Omental fat pad (tissue), 4 donors: ENCODE results near the gene CLDN16. TPM values are rescaled to one million over a fixed set of nuclear protein-coding genes. Genes with fewer than 3 reads are reported as not detected.

Source experiments
- ATAC-seq: fragments of 150-250 bp; one replicate; pipeline ENCODE4 v1.9.1; 2016; ENCODE audit warnings: mild to moderate bottlenecking, moderate library complexity; ENCODE audit not compliant: low FRiP score
- DNase-seq: peaks from one replicate; pipeline ENCODE4 v3.0.0-alpha.2; 2019; ENCODE audit warnings: low spot score
- total RNA-seq, 4 donors: library from RNA; depleted of rRNA; stranded (reverse); fragments of >200 nt; gene quantifications; one replicate each; pipeline ENCODE4 v1.1.0, GENCODE V29; 2016
- TF ChIP-seq, protein P1 (sequence below), 3 donors: fragments of 450-650 bp; IDR thresholded peaks; one replicate each; pipeline ENCODE4 v1.5.1; 2016 to 2017; ENCODE audit warnings: antibody characterized with exemption in 3 of 3, mild to moderate bottlenecking in 3 of 3, moderate library complexity in 2 of 3

The CLDN16 gene
- total RNA-seq, 4 donors from 2014 or later = 0.37 TPM; not detected in 3

DNA sequence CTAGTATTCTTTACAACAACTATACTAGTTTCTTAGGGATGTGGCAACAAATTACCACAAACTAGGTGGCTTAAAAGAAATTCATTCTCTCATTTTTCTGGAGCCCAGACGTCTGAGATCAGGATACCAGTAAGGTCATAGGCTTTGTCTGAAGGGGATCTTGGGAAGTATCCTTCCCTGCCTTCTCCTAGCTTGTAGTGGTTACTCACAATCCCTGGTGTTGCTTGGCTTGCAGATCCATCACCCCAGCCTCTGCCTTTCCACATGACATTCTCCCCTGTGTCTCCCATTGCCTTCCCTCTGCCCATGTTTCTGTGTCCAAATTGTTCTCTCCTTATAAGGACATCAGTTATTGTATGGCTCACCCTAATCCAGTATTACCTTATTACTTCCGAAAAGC is 41.4 kb upstream of the CLDN16 start:
- ATAC-seq = no peak
- no peak for DNase-seq
- TF ChIP-seq, protein P1, sequence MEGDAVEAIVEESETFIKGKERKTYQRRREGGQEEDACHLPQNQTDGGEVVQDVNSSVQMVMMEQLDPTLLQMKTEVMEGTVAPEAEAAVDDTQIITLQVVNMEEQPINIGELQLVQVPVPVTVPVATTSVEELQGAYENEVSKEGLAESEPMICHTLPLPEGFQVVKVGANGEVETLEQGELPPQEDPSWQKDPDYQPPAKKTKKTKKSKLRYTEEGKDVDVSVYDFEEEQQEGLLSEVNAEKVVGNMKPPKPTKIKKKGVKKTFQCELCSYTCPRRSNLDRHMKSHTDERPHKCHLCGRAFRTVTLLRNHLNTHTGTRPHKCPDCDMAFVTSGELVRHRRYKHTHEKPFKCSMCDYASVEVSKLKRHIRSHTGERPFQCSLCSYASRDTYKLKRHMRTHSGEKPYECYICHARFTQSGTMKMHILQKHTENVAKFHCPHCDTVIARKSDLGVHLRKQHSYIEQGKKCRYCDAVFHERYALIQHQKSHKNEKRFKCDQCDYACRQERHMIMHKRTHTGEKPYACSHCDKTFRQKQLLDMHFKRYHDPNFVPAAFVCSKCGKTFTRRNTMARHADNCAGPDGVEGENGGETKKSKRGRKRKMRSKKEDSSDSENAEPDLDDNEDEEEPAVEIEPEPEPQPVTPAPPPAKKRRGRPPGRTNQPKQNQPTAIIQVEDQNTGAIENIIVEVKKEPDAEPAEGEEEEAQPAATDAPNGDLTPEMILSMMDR (IDR thresholded peaks at IDR 0.05) = no peak

DNA sequence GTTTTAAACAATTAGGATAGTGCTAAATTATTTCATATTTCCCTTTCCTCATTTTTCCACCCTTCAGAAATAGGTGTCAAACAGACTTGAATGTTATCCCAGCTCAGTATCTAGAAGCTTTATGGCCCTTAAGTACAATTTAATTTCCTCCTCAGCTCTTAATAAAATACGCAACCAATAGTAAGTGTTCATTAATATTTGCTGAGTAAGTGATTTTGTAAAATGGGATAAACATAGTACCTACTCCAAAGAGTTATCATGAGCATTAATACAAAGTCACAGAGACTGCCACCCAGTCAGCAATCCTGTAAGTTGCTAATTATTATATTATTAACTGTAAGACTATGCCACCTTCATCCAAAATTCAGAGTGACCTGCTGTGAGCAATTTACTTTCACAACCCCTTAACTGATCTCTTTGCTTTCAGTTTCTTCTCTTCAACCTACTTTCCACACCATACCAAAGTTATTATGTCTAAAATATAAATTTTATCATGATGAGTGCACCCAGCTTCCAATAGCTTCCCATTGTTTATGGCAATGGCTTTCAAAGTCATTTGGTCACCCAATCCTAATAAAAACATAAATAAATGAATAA is 35.0 kb upstream of the CLDN16 start:
- DNase-seq (no peak), ATAC-seq (peak; percentile 64)
- TF ChIP-seq, protein P1 (IDR thresholded peaks at IDR 0.05) = no peak

DNA sequence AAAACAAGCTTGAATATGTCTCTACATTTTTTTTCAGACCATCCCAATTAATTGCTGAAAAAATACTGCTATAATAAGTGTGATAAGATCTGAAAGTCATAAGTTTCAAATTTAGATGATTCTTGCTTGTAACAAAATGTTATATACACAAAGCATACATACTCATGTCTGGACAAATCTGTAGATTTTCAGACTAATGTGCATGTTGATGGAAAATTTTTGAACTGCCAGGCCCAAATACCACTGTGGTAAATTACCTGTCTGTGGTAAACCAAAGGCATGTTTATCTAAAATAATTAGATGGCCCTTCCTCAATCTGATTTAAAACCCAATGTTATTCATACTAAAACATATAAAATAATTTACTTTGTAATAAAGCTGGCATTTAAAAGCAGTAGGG is 31.7 kb upstream of the CLDN16 start:
- no peak for DNase-seq
- no peak for ATAC-seq
- TF ChIP-seq, protein P1 (IDR thresholded peaks at IDR 0.05) = no peak

DNA sequence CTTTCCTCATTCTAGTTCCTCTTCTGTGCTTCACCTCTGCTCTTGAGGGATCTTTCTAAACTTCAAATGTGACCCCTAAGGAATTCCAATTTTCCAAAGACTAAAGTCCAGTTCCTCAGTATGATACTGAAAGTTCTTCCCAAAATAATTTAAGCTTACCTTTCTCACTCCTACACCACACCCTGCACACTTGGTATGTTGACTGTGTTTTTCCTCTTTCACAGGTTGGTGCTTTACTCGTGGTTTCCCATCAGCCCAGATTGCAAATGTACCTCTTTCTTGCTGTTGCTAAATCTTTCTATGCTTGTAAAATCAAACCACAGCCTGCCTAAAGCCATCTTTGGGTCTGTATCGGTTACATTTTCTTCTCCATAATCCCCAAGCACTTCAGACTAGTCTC is 30.5 kb upstream of the CLDN16 start:
- TF ChIP-seq, protein P1 (IDR thresholded peaks at IDR 0.05) = no peak
- ATAC-seq (no peak), DNase-seq (no peak)

DNA sequence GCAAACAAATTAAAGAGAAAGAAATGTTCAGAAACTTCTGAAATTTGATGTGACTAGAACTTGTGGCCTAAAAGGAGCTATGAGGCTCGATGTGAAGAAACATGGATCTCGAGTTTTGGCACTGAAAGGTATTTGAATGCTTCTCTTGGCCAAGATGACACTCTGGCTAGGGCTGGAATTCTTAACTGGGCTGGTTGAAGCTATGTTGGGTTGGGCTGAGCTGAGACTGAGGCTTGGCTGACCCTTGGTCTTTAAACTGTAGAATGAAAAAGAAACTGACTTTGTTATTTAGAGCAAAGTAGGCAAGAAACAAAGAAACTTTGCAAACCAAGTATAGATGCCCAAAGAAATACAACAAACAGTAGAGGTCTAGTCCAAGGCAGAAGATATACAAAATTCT is 28.1 kb upstream of the CLDN16 start:
- ATAC-seq (peak; percentile 53), DNase-seq (no peak)
- TF ChIP-seq, protein P1 (IDR thresholded peaks at IDR 0.05) = no peak

DNA sequence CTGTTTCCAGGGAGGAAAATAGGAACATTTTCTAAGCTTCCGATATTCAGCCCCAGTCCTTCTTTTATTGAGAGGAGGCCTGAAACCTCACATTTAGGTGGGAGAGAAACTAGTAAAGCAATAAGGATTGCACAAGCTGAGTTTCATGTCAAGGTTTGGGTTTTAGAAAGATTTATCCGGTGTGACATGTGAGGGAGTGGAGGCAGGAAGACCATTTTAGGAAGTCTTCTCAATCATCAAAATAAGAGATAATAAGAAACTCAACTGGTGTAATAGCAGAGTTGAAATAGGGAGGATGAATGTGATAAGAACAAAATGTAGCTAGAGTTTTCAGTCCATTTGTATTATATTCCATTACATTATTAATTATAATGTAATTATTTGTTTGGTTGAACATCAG is 27.7 kb upstream of the CLDN16 start:
- peak; percentile 63 for ATAC-seq
- DNase-seq = no peak
- TF ChIP-seq, protein P1 (IDR thresholded peaks at IDR 0.05) = no peak

DNA sequence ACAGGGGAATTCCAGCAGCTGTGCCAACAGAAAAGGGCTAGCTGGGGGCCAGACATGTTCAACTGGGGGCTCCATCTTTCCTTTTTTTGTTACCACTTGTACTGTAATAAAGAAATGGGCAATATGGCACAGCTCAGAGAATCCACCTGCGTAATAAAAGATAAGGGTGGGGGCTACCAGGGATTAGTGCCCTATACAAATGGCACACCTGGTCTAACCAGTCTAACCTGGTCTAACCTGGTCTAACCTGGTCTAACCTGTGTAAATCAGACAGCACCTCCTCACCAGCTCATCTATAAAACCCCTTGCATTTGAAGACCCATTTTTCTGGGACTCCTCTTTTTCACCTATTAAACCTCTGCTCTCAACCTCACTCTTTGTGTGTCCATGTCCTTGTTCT is 26.2 kb upstream of the CLDN16 start:
- no peak for ATAC-seq
- TF ChIP-seq, protein P1 (IDR thresholded peaks at IDR 0.05) = no peak
- DNase-seq = no peak
